HEK293 (cell line): Measurements from ENCODE around the gene PRKCD.
A peak's percentile ranks its signal among the peaks of the same experiment; 100 is the strongest.

Source experiments
- CTCF ChIA-PET: fragments of 350-600 bp; formaldehyde crosslinking; extraction: SDS; loops from one replicate; lab custom pipeline; 2021; ENCODE audit warnings: antibody characterized with exemption; lab: Yijun Ruan, JAX
- POLR2A ChIA-PET: fragments of 300-600 bp; formaldehyde crosslinking; extraction: SDS; loops from one replicate; lab custom pipeline; 2020; ENCODE audit warnings: antibody characterized with exemption, inconsistent platforms; lab: Yijun Ruan, JAX
- H3K27ac ChIP-seq: fragments of 200-500 bp; sonication (Bioruptor generic); 2 replicates; pipeline ENCODE4 v1.5.1; 2014; ENCODE audit warnings: low read depth, low read length, control low read depth, inconsistent platforms; ENCODE audit errors: extremely low read depth
- H3K36me3 ChIP-seq, 2 experiments: fragments of 200-500 bp in 1 of 2; sonication (Bioruptor generic) in 1 of 2; 1 replicate in 1 of 2; 2 replicates in 1 of 2; pipeline ENCODE4 v1.5.1; 2014 to 2017; ENCODE audit warnings: inconsistent platforms in 2 of 2, low read length in 2 of 2; ENCODE audit not compliant: control insufficient read depth in 2 of 2, insufficient read depth in 1 of 2
- H3K4me1 ChIP-seq: fragments of 200-500 bp; sonication (Bioruptor generic); 2 replicates; pipeline ENCODE4 v1.5.1; 2014; ENCODE audit warnings: mild to moderate bottlenecking, low read length, inconsistent platforms; ENCODE audit not compliant: control insufficient read depth, insufficient read depth
- H3K4me3 ChIP-seq: 2 replicates; pipeline ENCODE4 v1.5.1; 2011; ENCODE audit warnings: low read depth, mild to moderate bottlenecking, control low read depth, low read length, moderate library complexity
- H3K9me3 ChIP-seq: fragments of 200-500 bp; sonication (Bioruptor generic); 2 replicates; pipeline ENCODE4 v1.5.1; 2014; ENCODE audit warnings: low read depth, low read length, inconsistent platforms; ENCODE audit not compliant: control insufficient read depth, insufficient read depth
- GLI4 ChIP-seq: fragments of 450-650 bp; formaldehyde crosslinking; IDR thresholded peaks from 2 replicates; pipeline ENCODE4 v1.5.1; 2016; ENCODE audit warnings: missing biosample characterization, missing genetic modification characterization
- KLF1 ChIP-seq: fragments of 450-650 bp; formaldehyde crosslinking; IDR thresholded peaks from 2 replicates; pipeline ENCODE4 v1.5.1; 2016; ENCODE audit warnings: missing biosample characterization, missing genetic modification characterization
- PRDM1 ChIP-seq: fragments of 450-650 bp; formaldehyde crosslinking; IDR thresholded peaks from 2 replicates; pipeline ENCODE4; 2016; ENCODE audit warnings: missing biosample characterization, missing genetic modification characterization
- TRIM28 ChIP-seq: IDR thresholded peaks from 2 replicates; pipeline ENCODE4 v1.6.1; 2011; ENCODE audit warnings: low read length, control low read depth, borderline replicate concordance
- ZFP3 ChIP-seq: fragments of 450-650 bp; formaldehyde crosslinking; IDR thresholded peaks from 2 replicates; pipeline ENCODE4 v1.5.1; 2016; ENCODE audit warnings: low read depth, missing biosample characterization, missing genetic modification characterization
- ZIC2 ChIP-seq: fragments of 450-650 bp; formaldehyde crosslinking; IDR thresholded peaks from 2 replicates; pipeline ENCODE4 v1.5.1; 2016; ENCODE audit warnings: missing biosample characterization, missing genetic modification characterization
- ZNF112 ChIP-seq: fragments of 450-650 bp; formaldehyde crosslinking; IDR thresholded peaks from 2 replicates; pipeline ENCODE4 v1.5.0; 2017; ENCODE audit warnings: missing biosample characterization, missing genetic modification characterization
- ZNF121 ChIP-seq: fragments of 450-650 bp; formaldehyde crosslinking; IDR thresholded peaks from 2 replicates; pipeline ENCODE4 v1.5.1; 2016; ENCODE audit warnings: missing biosample characterization, missing genetic modification characterization
- ZNF138 ChIP-seq: fragments of 450-650 bp; formaldehyde crosslinking; IDR thresholded peaks from 2 replicates; pipeline ENCODE4 v1.5.1; 2016; ENCODE audit warnings: missing biosample characterization, missing genetic modification characterization, borderline replicate concordance
- ZNF155 ChIP-seq: fragments of 450-650 bp; formaldehyde crosslinking; IDR thresholded peaks from 2 replicates; pipeline ENCODE4 v1.5.1; 2016; ENCODE audit warnings: missing biosample characterization, missing genetic modification characterization
- ZNF175 ChIP-seq: fragments of 450-650 bp; formaldehyde crosslinking; IDR thresholded peaks from 2 replicates; pipeline ENCODE4 v1.5.1; 2016; ENCODE audit warnings: missing biosample characterization, missing genetic modification characterization
- ZNF23 ChIP-seq: fragments of 450-650 bp; formaldehyde crosslinking; IDR thresholded peaks from 2 replicates; pipeline ENCODE4 v1.5.1; 2016; ENCODE audit warnings: missing biosample characterization, missing genetic modification characterization, borderline replicate concordance
- ZNF324 ChIP-seq: fragments of 450-650 bp; formaldehyde crosslinking; IDR thresholded peaks from 2 replicates; pipeline ENCODE4 v1.5.1; 2016; ENCODE audit warnings: missing biosample characterization, missing genetic modification characterization
- ZNF341 ChIP-seq: fragments of 450-650 bp; formaldehyde crosslinking; IDR thresholded peaks from 2 replicates; pipeline ENCODE4; 2016; ENCODE audit warnings: low read depth, missing biosample characterization, missing genetic modification characterization
- ZNF37A ChIP-seq: fragments of 450-650 bp; IDR thresholded peaks from 2 replicates; pipeline ENCODE4 v1.5.1; 2018; ENCODE audit warnings: missing biosample characterization, missing genetic modification characterization
- ZNF404 ChIP-seq: fragments of 450-650 bp; formaldehyde crosslinking; IDR thresholded peaks from 2 replicates; pipeline ENCODE4 v1.5.1; 2017; ENCODE audit warnings: missing biosample characterization, missing genetic modification characterization
- ZNF423 ChIP-seq: fragments of 450-650 bp; formaldehyde crosslinking; IDR thresholded peaks from 2 replicates; pipeline ENCODE4 v1.5.1; 2016; ENCODE audit warnings: missing biosample characterization, missing genetic modification characterization
- ZNF501 ChIP-seq: fragments of 450-650 bp; formaldehyde crosslinking; IDR thresholded peaks from 2 replicates; pipeline ENCODE4 v1.5.1; 2016; ENCODE audit warnings: missing biosample characterization, missing genetic modification characterization
- ZNF610 ChIP-seq: fragments of 450-650 bp; formaldehyde crosslinking; IDR thresholded peaks from 2 replicates; pipeline ENCODE4 v1.5.1; 2016; ENCODE audit warnings: missing biosample characterization, missing genetic modification characterization, borderline replicate concordance
- ZNF623 ChIP-seq: fragments of 450-650 bp; formaldehyde crosslinking; IDR thresholded peaks from 2 replicates; pipeline ENCODE4 v1.5.1; 2016; ENCODE audit warnings: missing biosample characterization, missing genetic modification characterization
- ZNF624 ChIP-seq: fragments of 450-650 bp; formaldehyde crosslinking; IDR thresholded peaks from 2 replicates; pipeline ENCODE4 v1.5.1; 2017; ENCODE audit warnings: missing biosample characterization, missing genetic modification characterization
- ZNF660 ChIP-seq: fragments of 450-650 bp; IDR thresholded peaks from 2 replicates; pipeline ENCODE4 v1.5.1; 2018; ENCODE audit warnings: missing biosample characterization, mild to moderate bottlenecking, missing genetic modification characterization
- ZNF670 ChIP-seq: fragments of 450-650 bp; formaldehyde crosslinking; IDR thresholded peaks from 2 replicates; pipeline ENCODE4 v1.5.1; 2016; ENCODE audit warnings: missing biosample characterization, missing genetic modification characterization, low read depth
- ZNF777 ChIP-seq: fragments of 450-650 bp; formaldehyde crosslinking; IDR thresholded peaks from 2 replicates; pipeline ENCODE4 v1.5.1; 2017; ENCODE audit warnings: missing biosample characterization, missing genetic modification characterization, borderline replicate concordance
- TF ChIP-seq, protein P1 (sequence below): fragments of 450-650 bp; formaldehyde crosslinking; IDR thresholded peaks from 2 replicates; pipeline ENCODE4 v1.5.1; 2017; ENCODE audit warnings: missing biosample characterization, missing genetic modification characterization
- TF ChIP-seq, protein P2 (sequence below): IDR thresholded peaks from 2 replicates; pipeline ENCODE4 v1.6.1; 2011; ENCODE audit warnings: mild to moderate bottlenecking, low read depth, low read length, borderline replicate concordance
- TF ChIP-seq, protein P3 (sequence below): fragments of 450-650 bp; formaldehyde crosslinking; IDR thresholded peaks from 2 replicates; pipeline ENCODE4 v1.5.1; 2016; ENCODE audit warnings: missing biosample characterization, missing genetic modification characterization, low read depth

Gene PRKCD

DNA sequence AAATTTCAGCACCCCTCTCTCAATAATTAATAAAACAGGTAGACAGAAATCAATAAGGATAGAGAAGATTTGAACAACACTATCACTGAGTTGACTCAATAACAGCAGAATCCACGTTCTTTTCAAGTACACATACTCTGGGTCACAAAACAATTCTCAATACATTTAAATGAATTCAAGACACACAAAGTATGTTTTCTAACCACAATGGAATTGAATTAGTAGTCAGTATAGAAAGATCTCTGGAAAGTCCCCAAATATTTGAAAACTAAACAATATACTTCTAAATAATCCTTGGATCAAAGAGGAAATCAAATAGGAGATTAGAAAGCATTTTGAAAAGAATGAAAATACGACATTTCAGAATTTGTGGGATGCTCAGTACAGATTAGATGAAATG is 54.8 kb downstream of the PRKCD start:
- H3K27ac ChIP-seq = no peak overlapping the region
- no peaks in the 10 kb centered on the region for H3K9me3 ChIP-seq
- no peaks in the 10 kb centered on the region for H3K4me1 ChIP-seq
- ChIA-PET CTCF (interaction anchor here (0.6 to 1.0 kb wide), 3 partner anchors 24 to 122 kb away, joined by 3 read pairs; no protein-coding TSS in a partner anchor), POLR2A (no interaction called here)
- H3K4me3 ChIP-seq = no peak overlapping the region
- H3K36me3 ChIP-seq = no peaks in the 10 kb centered on the region
- TF ChIP-seq ZNF155 (tag by site-specific recombination) (no peak), ZNF423 (tag by site-specific recombination) (no peak), ZNF660 (tag by site-specific recombination) (no peak), ZNF670 (tag by site-specific recombination) (no peak), PRDM1 (tag by site-specific recombination) (no peak), ZNF777 (no peak), GLI4 (tag by site-specific recombination) (no peak), KLF1 (tag by site-specific recombination) (no peak), ZNF404 (tag by site-specific recombination) (no peak), ZNF23 (tag by site-specific recombination) (no peak), ZNF324 (tag by site-specific recombination) (no peak), ZNF37A (no peak), ZNF175 (tag by site-specific recombination) (no peak), TRIM28 (no peak), ZNF501 (tag by site-specific recombination) (no peak), ZNF112 (tag by site-specific recombination) (no peak), ZNF138 (tag by site-specific recombination) (no peak), ZNF121 (tag by site-specific recombination) (no peak)
- TF ChIP-seq, protein P1, sequence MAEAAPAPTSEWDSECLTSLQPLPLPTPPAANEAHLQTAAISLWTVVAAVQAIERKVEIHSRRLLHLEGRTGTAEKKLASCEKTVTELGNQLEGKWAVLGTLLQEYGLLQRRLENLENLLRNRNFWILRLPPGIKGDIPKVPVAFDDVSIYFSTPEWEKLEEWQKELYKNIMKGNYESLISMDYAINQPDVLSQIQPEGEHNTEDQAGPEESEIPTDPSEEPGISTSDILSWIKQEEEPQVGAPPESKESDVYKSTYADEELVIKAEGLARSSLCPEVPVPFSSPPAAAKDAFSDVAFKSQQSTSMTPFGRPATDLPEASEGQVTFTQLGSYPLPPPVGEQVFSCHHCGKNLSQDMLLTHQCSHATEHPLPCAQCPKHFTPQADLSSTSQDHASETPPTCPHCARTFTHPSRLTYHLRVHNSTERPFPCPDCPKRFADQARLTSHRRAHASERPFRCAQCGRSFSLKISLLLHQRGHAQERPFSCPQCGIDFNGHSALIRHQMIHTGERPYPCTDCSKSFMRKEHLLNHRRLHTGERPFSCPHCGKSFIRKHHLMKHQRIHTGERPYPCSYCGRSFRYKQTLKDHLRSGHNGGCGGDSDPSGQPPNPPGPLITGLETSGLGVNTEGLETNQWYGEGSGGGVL (tag by site-specific recombination) = no peak

DNA sequence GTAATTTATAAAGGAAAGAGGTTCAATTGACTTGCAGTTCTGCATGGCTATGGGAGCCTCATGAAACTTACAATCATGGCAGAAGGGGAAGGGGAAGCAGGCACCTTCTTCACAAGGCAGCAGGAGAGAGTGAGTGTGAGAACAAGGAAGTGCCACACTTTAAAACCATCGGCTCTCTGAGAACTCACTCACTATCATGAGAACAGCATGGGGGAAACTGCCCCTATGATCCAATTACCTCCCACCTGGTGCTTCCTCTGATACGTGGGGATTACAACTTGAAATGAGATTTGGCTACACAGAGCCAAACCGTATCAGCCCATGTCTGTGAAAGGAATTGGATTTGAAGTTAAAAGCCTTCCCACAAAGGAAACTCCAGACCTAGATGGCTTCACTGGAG is 55.7 kb downstream of the PRKCD start:
- H3K27ac ChIP-seq = no peak overlapping the region
- TF ChIP-seq ZIC2 (tag by site-specific recombination) (peak; percentile 40), ZNF623 (tag by site-specific recombination) (no peak), ZNF624 (no peak), ZNF610 (tag by site-specific recombination) (no peak), ZFP3 (tag by site-specific recombination) (no peak), ZNF341 (tag by site-specific recombination) (no peak)
- TF ChIP-seq, protein P2, sequence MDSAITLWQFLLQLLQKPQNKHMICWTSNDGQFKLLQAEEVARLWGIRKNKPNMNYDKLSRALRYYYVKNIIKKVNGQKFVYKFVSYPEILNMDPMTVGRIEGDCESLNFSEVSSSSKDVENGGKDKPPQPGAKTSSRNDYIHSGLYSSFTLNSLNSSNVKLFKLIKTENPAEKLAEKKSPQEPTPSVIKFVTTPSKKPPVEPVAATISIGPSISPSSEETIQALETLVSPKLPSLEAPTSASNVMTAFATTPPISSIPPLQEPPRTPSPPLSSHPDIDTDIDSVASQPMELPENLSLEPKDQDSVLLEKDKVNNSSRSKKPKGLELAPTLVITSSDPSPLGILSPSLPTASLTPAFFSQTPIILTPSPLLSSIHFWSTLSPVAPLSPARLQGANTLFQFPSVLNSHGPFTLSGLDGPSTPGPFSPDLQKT = no peak
- TF ChIP-seq, protein P3, sequence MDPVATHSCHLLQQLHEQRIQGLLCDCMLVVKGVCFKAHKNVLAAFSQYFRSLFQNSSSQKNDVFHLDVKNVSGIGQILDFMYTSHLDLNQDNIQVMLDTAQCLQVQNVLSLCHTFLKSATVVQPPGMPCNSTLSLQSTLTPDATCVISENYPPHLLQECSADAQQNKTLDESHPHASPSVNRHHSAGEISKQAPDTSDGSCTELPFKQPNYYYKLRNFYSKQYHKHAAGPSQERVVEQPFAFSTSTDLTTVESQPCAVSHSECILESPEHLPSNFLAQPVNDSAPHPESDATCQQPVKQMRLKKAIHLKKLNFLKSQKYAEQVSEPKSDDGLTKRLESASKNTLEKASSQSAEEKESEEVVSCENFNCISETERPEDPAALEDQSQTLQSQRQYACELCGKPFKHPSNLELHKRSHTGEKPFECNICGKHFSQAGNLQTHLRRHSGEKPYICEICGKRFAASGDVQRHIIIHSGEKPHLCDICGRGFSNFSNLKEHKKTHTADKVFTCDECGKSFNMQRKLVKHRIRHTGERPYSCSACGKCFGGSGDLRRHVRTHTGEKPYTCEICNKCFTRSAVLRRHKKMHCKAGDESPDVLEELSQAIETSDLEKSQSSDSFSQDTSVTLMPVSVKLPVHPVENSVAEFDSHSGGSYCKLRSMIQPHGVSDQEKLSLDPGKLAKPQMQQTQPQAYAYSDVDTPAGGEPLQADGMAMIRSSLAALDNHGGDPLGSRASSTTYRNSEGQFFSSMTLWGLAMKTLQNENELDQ = no peak
- TF ChIP-seq, all 188 proteins: peak for 1
- ChIA-PET CTCF (interaction anchor here (0.6 to 1.0 kb wide), 4 partner anchors 21 to 394 kb away, joined by 3 to 5 read pairs (median 3); no protein-coding TSS in a partner anchor), POLR2A (no interaction called here)
- H3K4me1 ChIP-seq = no peaks in the 10 kb centered on the region
- H3K36me3 ChIP-seq = no peaks in the 10 kb centered on the region
- H3K4me3 ChIP-seq = no peak overlapping the region
- H3K9me3 ChIP-seq = no peaks in the 10 kb centered on the region
